Neutrophil (primary cell): ENCODE measurements around the gene ALLC.

ENCODE experiments used
- H3K27ac ChIP-seq: fragments of 200-600 bp; sonication (generic); 2 replicates; pipeline ENCODE4 v1.5.1; 2016; ENCODE audit warnings: mild to moderate bottlenecking, moderate library complexity
- H3K27me3 ChIP-seq: fragments of 200-600 bp; sonication (generic); 2 replicates; pipeline ENCODE4 v1.6.0; 2016; ENCODE audit warnings: mild to moderate bottlenecking
- H3K36me3 ChIP-seq: fragments of 200-600 bp; sonication (generic); 2 replicates; pipeline ENCODE4 v1.5.1; 2017
- H3K4me1 ChIP-seq, 2 experiments: fragments of 200-600 bp in 1 of 2; sonication (generic) in 1 of 2; 1 replicate in 1 of 2; 2 replicates in 1 of 2; pipeline versions ENCODE4 v1.5.1 to v1.6.1; 2013 to 2016; ENCODE audit warnings: low read depth in 1 of 2, low read length in 1 of 2, mild to moderate bottlenecking in 1 of 2, moderate library complexity in 1 of 2; ENCODE audit not compliant: control insufficient read depth in 1 of 2, insufficient read depth in 1 of 2
- H3K4me3 ChIP-seq, 2 experiments: fragments of 200-600 bp in 1 of 2; sonication (generic) in 1 of 2; 1 replicate in 1 of 2; 2 replicates in 1 of 2; pipeline ENCODE4 v1.5.1; 2013 to 2016; ENCODE audit warnings: low read depth in 1 of 2, low read length in 1 of 2, mild to moderate bottlenecking in 1 of 2, moderate library complexity in 1 of 2
- H3K9me3 ChIP-seq: fragments of 200-600 bp; sonication (generic); 2 replicates; pipeline ENCODE4 v1.5.1; 2016
- TF ChIP-seq, protein P1 (sequence below): fragments of 200-600 bp; sonication (generic); IDR thresholded peaks from 2 replicates; pipeline ENCODE4 v1.5.1; 2016; ENCODE audit warnings: antibody characterized with exemption

The ALLC gene

GRCh38 chr2:3649581-3649980, 8.4 kb upstream of the ALLC start:
- H3K27me3 ChIP-seq: peaks cover 52% of the 10 kb centered on the region
- H3K4me3 ChIP-seq: no peak overlapping the region
- no peaks in the 10 kb centered on the region for H3K9me3 ChIP-seq
- H3K27ac ChIP-seq: no peak overlapping the region
- TF ChIP-seq, protein P1, sequence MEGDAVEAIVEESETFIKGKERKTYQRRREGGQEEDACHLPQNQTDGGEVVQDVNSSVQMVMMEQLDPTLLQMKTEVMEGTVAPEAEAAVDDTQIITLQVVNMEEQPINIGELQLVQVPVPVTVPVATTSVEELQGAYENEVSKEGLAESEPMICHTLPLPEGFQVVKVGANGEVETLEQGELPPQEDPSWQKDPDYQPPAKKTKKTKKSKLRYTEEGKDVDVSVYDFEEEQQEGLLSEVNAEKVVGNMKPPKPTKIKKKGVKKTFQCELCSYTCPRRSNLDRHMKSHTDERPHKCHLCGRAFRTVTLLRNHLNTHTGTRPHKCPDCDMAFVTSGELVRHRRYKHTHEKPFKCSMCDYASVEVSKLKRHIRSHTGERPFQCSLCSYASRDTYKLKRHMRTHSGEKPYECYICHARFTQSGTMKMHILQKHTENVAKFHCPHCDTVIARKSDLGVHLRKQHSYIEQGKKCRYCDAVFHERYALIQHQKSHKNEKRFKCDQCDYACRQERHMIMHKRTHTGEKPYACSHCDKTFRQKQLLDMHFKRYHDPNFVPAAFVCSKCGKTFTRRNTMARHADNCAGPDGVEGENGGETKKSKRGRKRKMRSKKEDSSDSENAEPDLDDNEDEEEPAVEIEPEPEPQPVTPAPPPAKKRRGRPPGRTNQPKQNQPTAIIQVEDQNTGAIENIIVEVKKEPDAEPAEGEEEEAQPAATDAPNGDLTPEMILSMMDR: no peak
- H3K36me3 ChIP-seq: no peaks in the 10 kb centered on the region
- H3K4me1 ChIP-seq: no peaks in the 10 kb centered on the region

DNA sequence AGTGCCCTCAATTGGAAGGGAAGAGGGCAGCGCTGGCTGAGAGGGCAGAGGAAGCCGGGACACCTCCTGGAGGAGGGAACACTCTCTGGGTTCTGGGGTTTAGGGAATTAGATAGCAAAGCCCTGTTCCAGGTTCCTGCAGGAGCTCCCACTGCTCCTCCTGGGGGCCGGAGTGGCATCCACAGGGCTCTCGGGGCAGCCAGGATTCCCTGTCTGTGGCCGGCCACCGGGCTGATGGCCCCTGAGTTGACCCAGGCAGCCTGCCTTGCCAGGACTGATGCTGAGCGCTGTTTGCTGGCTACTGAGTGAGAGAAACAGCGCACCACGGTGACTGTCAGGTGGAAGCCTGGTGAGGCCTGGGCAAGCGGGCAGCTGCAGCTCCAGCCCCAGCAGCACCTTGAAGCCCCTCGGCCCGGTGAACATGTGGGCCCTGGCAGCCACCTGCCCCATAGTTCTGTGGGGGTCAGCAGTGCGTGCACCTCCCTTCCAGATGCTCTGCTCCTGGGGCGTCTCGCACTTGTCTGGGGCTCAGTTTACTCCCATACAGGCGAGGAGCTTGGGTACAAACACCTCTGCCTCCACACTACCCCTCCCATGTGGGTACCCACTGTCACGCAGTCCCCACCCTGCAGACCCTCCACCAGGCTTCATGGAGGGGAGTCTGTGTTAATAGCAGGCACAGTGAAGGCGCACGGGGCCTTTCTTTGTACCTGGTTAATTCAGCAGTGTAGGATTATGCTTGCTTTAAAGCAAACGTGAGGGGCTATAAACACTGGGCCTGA, 7.7 kb upstream of the ALLC start:
- Histone ChIP-seq H3K36me3 (no peaks in the 10 kb centered on the region), H3K9me3 (no peaks in the 10 kb centered on the region), H3K27me3 (peaks cover 52% of the 10 kb centered on the region), H3K4me1 (no peaks in the 10 kb centered on the region), H3K4me3 (no peak overlapping the region), H3K27ac (no peak overlapping the region)
- TF ChIP-seq, protein P1: no peak

DNA sequence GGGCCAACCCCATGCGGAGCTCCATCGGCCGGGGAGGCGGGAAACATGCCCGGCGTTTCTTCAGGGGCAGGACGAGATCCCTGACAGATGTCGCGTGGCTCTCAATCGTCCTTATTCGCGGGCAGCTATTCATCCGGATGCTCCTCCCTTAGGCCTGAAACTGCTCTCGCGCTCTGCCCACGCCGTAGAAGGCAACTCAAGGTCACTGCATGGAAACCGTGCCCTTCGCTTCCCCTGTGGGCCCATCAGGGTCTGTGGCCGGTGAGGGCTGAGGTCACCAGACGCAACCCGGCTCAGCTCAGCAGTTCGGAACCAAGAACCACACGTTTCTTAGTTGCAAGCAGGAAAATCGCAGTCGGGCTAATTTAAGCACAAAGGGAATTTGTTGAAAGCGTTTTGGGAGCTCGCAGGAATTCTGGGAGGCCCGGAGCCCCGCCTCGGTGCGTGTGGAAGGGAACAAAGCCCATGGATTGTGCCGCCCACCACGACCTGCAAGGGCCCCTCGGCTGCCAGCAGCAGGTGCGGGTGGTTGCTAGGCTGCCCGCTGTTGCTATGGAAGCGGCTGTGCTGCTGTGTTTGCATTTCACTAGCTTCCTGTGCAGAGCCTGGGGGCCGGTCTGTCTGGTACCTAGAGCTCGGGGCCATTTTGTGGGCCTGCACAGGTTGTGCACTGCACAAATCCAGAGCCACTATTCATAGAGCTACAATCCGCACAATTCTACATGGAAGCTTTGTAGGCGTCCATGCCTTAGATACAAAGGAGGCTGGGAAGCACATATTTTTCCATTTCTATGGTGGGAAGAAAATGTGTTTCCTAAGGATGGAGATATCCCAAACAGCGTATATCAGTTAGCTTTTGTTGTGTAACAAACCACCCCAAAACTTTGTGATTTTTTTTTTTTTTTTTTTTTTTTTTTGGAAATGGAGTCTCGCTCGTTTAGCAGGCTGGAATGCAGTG, 6.0 kb upstream of the ALLC start:
- H3K4me3 ChIP-seq: no peak overlapping the region
- no peak overlapping the region for H3K27ac ChIP-seq
- no peaks in the 10 kb centered on the region for H3K9me3 ChIP-seq
- peaks cover 59% of the 10 kb centered on the region for H3K27me3 ChIP-seq
- TF ChIP-seq, protein P1: no peak
- H3K36me3 ChIP-seq: no peaks in the 10 kb centered on the region
- H3K4me1 ChIP-seq: no peaks in the 10 kb centered on the region

- Histone ChIP-seq H3K36me3 (no peaks in the 10 kb centered on the region), H3K27me3 (peaks cover 64% of the 10 kb centered on the region), H3K27ac (no peak overlapping the region), H3K4me1 (no peaks in the 10 kb centered on the region), H3K4me3 (no peak overlapping the region), H3K9me3 (no peaks in the 10 kb centered on the region)
- TF ChIP-seq, protein P1: no peak
These were observed 4.9 kb upstream of the ALLC start for GRCh38 chr2:3652896-3653625.

DNA sequence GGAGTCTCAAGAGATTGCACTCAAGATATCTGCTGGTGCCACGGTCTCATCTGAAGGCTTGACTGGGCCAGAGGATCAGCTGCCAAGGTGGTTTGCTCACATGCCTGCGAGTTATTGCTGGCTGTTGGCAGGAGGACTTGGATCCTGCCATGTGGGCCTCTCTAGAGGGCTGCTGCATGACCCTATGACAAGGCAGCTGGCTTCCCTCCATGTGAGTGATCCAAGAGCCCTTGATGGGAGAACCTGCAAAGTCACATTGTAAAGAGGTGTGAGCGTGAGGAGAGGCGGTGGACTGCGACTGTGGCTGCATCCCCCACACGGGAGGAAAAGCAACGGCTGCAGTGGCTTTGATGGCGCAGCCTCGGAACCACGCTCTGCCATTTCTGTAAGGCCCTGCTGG, 4.0 kb upstream of the ALLC start:
- TF ChIP-seq, protein P1: no peak
- Histone ChIP-seq H3K4me1 (no peaks in the 10 kb centered on the region), H3K27me3 (peaks cover 64% of the 10 kb centered on the region), H3K36me3 (no peaks in the 10 kb centered on the region), H3K9me3 (no peaks in the 10 kb centered on the region), H3K4me3 (no peak overlapping the region), H3K27ac (no peak overlapping the region)
